Keratinocyte (primary cell): ENCODE measurements around the gene CD3D. TPM values are rescaled to one million over a fixed set of nuclear protein-coding genes. Genes with fewer than 3 reads are reported as not detected.

Experiments
- DNase-seq: peaks from one replicate; pipeline ENCODE4 v3.0.0-alpha.2; 2011; ENCODE audit warnings: low read depth, missing footprints, low spot score
- FAIRE-seq: peaks from 2 replicates; lab custom pipeline; 2011; peaks lifted over from hg19 to GRCh38; lab: Jason Lieb, UNC
- H2AFZ ChIP-seq: 2 replicates; pipeline ENCODE4 v1.6.0; 2012; ENCODE audit warnings: low read length, control low read depth, inconsistent platforms; ENCODE audit not compliant: control insufficient read depth
- H3K27ac ChIP-seq: 2 replicates; pipeline ENCODE4 v1.5.1; 2011; ENCODE audit warnings: low read length; ENCODE audit not compliant: control insufficient read depth, insufficient read depth
- H3K27me3 ChIP-seq: 3 replicates; pipeline ENCODE4 v1.6.0; 2011; ENCODE audit warnings: low read length; ENCODE audit not compliant: control insufficient read depth, insufficient read depth; ENCODE audit errors: extremely low read depth
- H3K36me3 ChIP-seq, 2 experiments: 2 replicates in 1 of 2; 3 replicates in 1 of 2; pipeline ENCODE4 v1.5.1; 2011; ENCODE audit warnings: low read length in 2 of 2, mild to moderate bottlenecking in 1 of 2; ENCODE audit not compliant: control insufficient read depth in 2 of 2, insufficient read depth in 2 of 2; ENCODE audit errors: extremely low read depth in 1 of 2
- H3K4me1 ChIP-seq: 3 replicates; pipeline ENCODE4 v1.5.1; 2011; ENCODE audit warnings: low read length; ENCODE audit not compliant: control insufficient read depth, insufficient read depth; ENCODE audit errors: extremely low read depth
- H3K4me2 ChIP-seq: 3 replicates; pipeline ENCODE4 v1.6.0; 2011; ENCODE audit warnings: low read depth, low read length; ENCODE audit not compliant: control insufficient read depth, insufficient read depth; ENCODE audit errors: extremely low read depth
- H3K4me3 ChIP-seq, 3 experiments: fragments of 200-600 bp in 1 of 3; sonication (generic) in 1 of 3; 2 replicates in 2 of 3; 3 replicates in 1 of 3; pipeline ENCODE4 v1.5.1; 2011 to 2016; ENCODE audit warnings: low read length in 3 of 3, mild to moderate bottlenecking in 3 of 3, control low read depth in 2 of 3, inconsistent platforms in 1 of 3, low read depth in 1 of 3, mixed read lengths in 1 of 3, mixed run types in 1 of 3, moderate library complexity in 1 of 3; ENCODE audit not compliant: control insufficient read depth in 2 of 3, insufficient read depth in 2 of 3; ENCODE audit errors: extremely low read depth in 1 of 3
- H3K79me2 ChIP-seq: 2 replicates; pipeline ENCODE4 v1.6.0; 2012; ENCODE audit warnings: low read length; ENCODE audit not compliant: control insufficient read depth, insufficient read depth
- H3K9ac ChIP-seq: 3 replicates; pipeline ENCODE4 v1.6.0; 2011; ENCODE audit warnings: low read length; ENCODE audit not compliant: control insufficient read depth, insufficient read depth; ENCODE audit errors: extremely low read depth
- H3K9me1 ChIP-seq: 3 replicates; pipeline ENCODE4 v1.6.0; 2011; ENCODE audit warnings: low read length; ENCODE audit not compliant: control insufficient read depth, insufficient read depth; ENCODE audit errors: extremely low read depth
- H3K9me3 ChIP-seq: 2 replicates; pipeline ENCODE4 v1.5.1; 2012; ENCODE audit warnings: low read depth, low read length; ENCODE audit not compliant: control insufficient read depth
- H4K20me1 ChIP-seq: 3 replicates; pipeline ENCODE4 v1.6.0; 2011; ENCODE audit warnings: low read length; ENCODE audit not compliant: control insufficient read depth, insufficient read depth; ENCODE audit errors: extremely low read depth
- CTCF ChIP-seq, 3 experiments: IDR thresholded peaks in 1 of 3; conservative IDR thresholded peaks in 1 of 3; optimal IDR thresholded peaks in 1 of 3; 2 replicates in 2 of 3; 3 replicates in 1 of 3; pipeline versions ENCODE3 to v1.5.1; 2011; ENCODE audit warnings: low read length in 3 of 3, mild to moderate bottlenecking in 3 of 3, moderate library complexity in 2 of 3, control low read depth in 1 of 3, inconsistent platforms in 1 of 3; ENCODE audit not compliant: insufficient read depth in 2 of 3; ENCODE audit errors: extremely low read depth in 1 of 3
- EZH2 ChIP-seq: IDR thresholded peaks from one replicate; pipeline ENCODE4 v1.6.1; 2012; ENCODE audit warnings: inconsistent platforms, mild to moderate bottlenecking, low read length, moderate library complexity
- dilution Hi-C: fragments of 300-500 bp; cut with MboI; formaldehyde crosslinking; loops from one replicate; pipeline ENCODE4 v1.7.0; 2020; ENCODE audit warnings: low sequenced_read_pairs; ENCODE audit not compliant: extremely low pct_ligation_motif_present
- polyA plus RNA-seq, 5 experiments: library from polyadenylated mRNA; depleted of rRNA in 3 of 5; stranded (reverse) in 3 of 5; stranded (forward) in 1 of 5; unstranded in 1 of 5; fragments of >200 nt; gene quantifications; 1 replicate in 1 of 5; 2 replicates in 3 of 5; 3 replicates in 1 of 5; pipeline versions ENCODE4 v1.2.1 to v1.2.3, GENCODE V29; 2011 to 2012; ENCODE audit warnings: missing spikeins in 2 of 5, low read depth in 1 of 5, low replicate concordance in 1 of 5

The CD3D gene
- polyA plus RNA-seq, 1 donor (not counting 4 experiments of a cell fraction or from before 2014, with no cell fraction given) = not detected

- no peaks in the 10 kb centered on the region for H3K9me3 ChIP-seq
- FAIRE-seq (peak; percentile 91), DNase-seq (peak; percentile 71)
- H3K27me3 ChIP-seq = no peaks in the 10 kb centered on the region
- peaks cover 0 to 6% of the 10 kb centered on the region in 2 experiments for H3K36me3 ChIP-seq
- H3K4me2 ChIP-seq = peak within 1 kb of the TSS; percentile 100
- peak within 1 kb of the TSS; percentile 86 to 99 (median 95) for H3K4me3 ChIP-seq
- H3K4me1 ChIP-seq = peaks cover 10% of the 10 kb centered on the region
- peaks cover 43% of the 10 kb centered on the region for H3K79me2 ChIP-seq
- dilution Hi-C loops = no loop called here
- TF ChIP-seq CTCF (optimal IDR thresholded peaks at IDR 0.05 in 1 of 3, IDR thresholded peaks at IDR 0.05 in 1 of 3, conservative IDR thresholded peaks at IDR 0.05 in 1 of 3; ENCODE audit: extremely low read depth in 1 of 3, insufficient read depth in 2 of 3, low read length in 3 of 3) = no peak
- no peak for TF ChIP-seq EZH2
- peak within 1 kb of the TSS; percentile 99 for H2AFZ ChIP-seq
- no peaks in the 10 kb centered on the region for H3K9me1 ChIP-seq
- peak within 1 kb of the TSS; percentile 87 for H3K9ac ChIP-seq
- no peaks in the 10 kb centered on the region for H4K20me1 ChIP-seq
- H3K27ac ChIP-seq = peak within 1 kb of the TSS; percentile 90
Observed at GRCh38 chr11:118359295-118359958, 16.9 kb upstream of the CD3D start, which contains the start of gene UBE4A. Gene UBE4A (plus strand): TSS chr11:118359600. CDS start chr11:118365081, 5,481 bp downstream.

GRCh38 chr11:118358071-118358470, 15.6 kb upstream of the CD3D start:
- H2AFZ ChIP-seq = no peak overlapping the region
- TF ChIP-seq CTCF (optimal IDR thresholded peaks at IDR 0.05 in 1 of 3, IDR thresholded peaks at IDR 0.05 in 1 of 3, conservative IDR thresholded peaks at IDR 0.05 in 1 of 3; ENCODE audit: extremely low read depth in 1 of 3, insufficient read depth in 2 of 3, low read length in 3 of 3) = no peak
- no peak for TF ChIP-seq EZH2
- H3K9me3 ChIP-seq = no peaks in the 10 kb centered on the region
- no peak overlapping the region for H3K4me3 ChIP-seq
- dilution Hi-C loops = no loop called here
- H3K9me1 ChIP-seq = no peaks in the 10 kb centered on the region
- H3K36me3 ChIP-seq = no peaks in the 10 kb centered on the region
- peaks cover 10% of the 10 kb centered on the region for H3K4me1 ChIP-seq
- no peak overlapping the region for H3K9ac ChIP-seq
- H4K20me1 ChIP-seq = no peaks in the 10 kb centered on the region
- H3K27me3 ChIP-seq = no peaks in the 10 kb centered on the region
- DNase-seq (no peak), FAIRE-seq (no peak)
- no peak overlapping the region for H3K4me2 ChIP-seq
- no peak overlapping the region for H3K27ac ChIP-seq
- peaks cover 35% of the 10 kb centered on the region for H3K79me2 ChIP-seq
